Measurements from ENCODE around the gene INSL3. TPM values are rescaled to one million over a fixed set of nuclear protein-coding genes. Genes with fewer than 3 reads are reported as not detected.

INSL3 gene
- total and polyA plus RNA-seq, 2 of the 8 experiments (the other 6 are each of a cell fraction or from before 2014, with no cell fraction given): 0.41 to 1.5 TPM

GRCh38 chr19:17835182-17836006, 14.1 kb upstream of the INSL3 start (continued):
- TF ChIP-seq KDM4A (IDR thresholded peaks at IDR 0.05; ENCODE audit: low read depth, low read length, severe bottlenecking): no peak

Measured in H1 (cell line).